Dermis blood vessel endothelial cell (primary cell): ENCODE results near the gene TBCA. TPM values are rescaled to one million over a fixed set of nuclear protein-coding genes. Genes with fewer than 3 reads are reported as not detected.

Experiments used
- DNase-seq: peaks from one replicate; pipeline ENCODE4 v3.0.0; 2010
- total RNA-seq: library from RNA; depleted of rRNA; stranded (reverse); fragments of >200 nt; gene quantifications from 2 replicates; pipeline ENCODE4 v1.2.3, GENCODE V29; 2014

The TBCA gene
- total RNA-seq, 1 donor from 2014 or later = 74.4 TPM

GRCh38 chr5:77641963-77642737 lies 134.0 kb downstream of the TBCA start:
- no peak for DNase-seq

GRCh38 chr5:77641397-77641943 lies 134.7 kb downstream of the TBCA start:
- no peak for DNase-seq

Other genes starting within 250 kb of the TBCA start
- not detected in 2 replicates for gene OTP, start 137.6 kb downstream of the TBCA start, total RNA-seq